K562 (cell line): ENCODE measurements around the gene TREX2. TPM values are rescaled to one million over a fixed set of nuclear protein-coding genes. Genes with fewer than 3 reads are reported as not detected.

Experiments
- ATF3 ChIP-seq, 2 experiments: fragments of 450-650 bp in 1 of 2; sonication (generic) in 1 of 2; formaldehyde crosslinking in 1 of 2; IDR thresholded peaks in 1 of 2; conservative IDR thresholded peaks in 1 of 2; 2 replicates each; pipeline versions ENCODE4 v1.6.1 to v1.8.1; 2016 to 2023; ENCODE audit warnings: mild to moderate bottlenecking in 2 of 2, moderate library complexity in 2 of 2, inconsistent platforms in 1 of 2, missing genetic modification reagents in 1 of 2
- CEBPB ChIP-seq: fragments of 450-650 bp; IDR thresholded peaks from 2 replicates; pipeline ENCODE4 v1.6.1; 2016; ENCODE audit warnings: missing genetic modification characterization, missing compliant biosample characterization
- KDM2B ChIP-seq: fragments of 250-450 bp; sonication (Bioruptor Pico); IDR thresholded peaks from 2 replicates; pipeline ENCODE4 v1.8.0; 2021; ENCODE audit warnings: mild to moderate bottlenecking, moderate library complexity
- MAZ ChIP-seq, 2 experiments: fragments of 450-650 bp in 1 of 2; sonication (generic) in 1 of 2; formaldehyde crosslinking; IDR thresholded peaks in 1 of 2; conservative IDR thresholded peaks in 1 of 2; 2 replicates each; pipeline versions ENCODE4 v1.4.0 to v1.5.0; 2020; ENCODE audit warnings: mild to moderate bottlenecking in 1 of 2, missing genetic modification reagents in 1 of 2
- MIER1 ChIP-seq: fragments of 450-650 bp; IDR thresholded peaks from 2 replicates; pipeline ENCODE4 v1.6.1; 2016; ENCODE audit warnings: antibody characterized with exemption, mild to moderate bottlenecking, low read depth
- MXI1 ChIP-seq: IDR thresholded peaks from 2 replicates; pipeline ENCODE4 v1.6.1; 2011; ENCODE audit warnings: low read depth, mild to moderate bottlenecking, improper control_type of control experiment, low read length
- NELFE ChIP-seq: IDR thresholded peaks from 2 replicates; pipeline ENCODE4 v1.6.1; 2011; ENCODE audit warnings: mild to moderate bottlenecking; ENCODE audit not compliant: insufficient read depth, insufficient read length
- NRF1 ChIP-seq, 2 experiments: fragments of 450-650 bp; IDR thresholded peaks in 1 of 2; conservative IDR thresholded peaks in 1 of 2; 2 replicates each; pipeline ENCODE4 v1.6.1; 2014; ENCODE audit warnings: mild to moderate bottlenecking in 2 of 2
- PRMT5 ChIP-seq: sonication (generic); formaldehyde crosslinking; IDR thresholded peaks from 2 replicates; pipeline ENCODE4 v1.5.0; 2020; ENCODE audit warnings: missing genetic modification reagents
- SRSF1 ChIP-seq: fragments of 200-400 bp; formaldehyde crosslinking; IDR thresholded peaks from 2 replicates; pipeline ENCODE4 v1.6.1; 2017; ENCODE audit warnings: mild to moderate bottlenecking, low read depth, low read length, moderate library complexity
- TCF7 ChIP-seq: sonication (generic); IDR thresholded peaks from 2 replicates; pipeline ENCODE4 v1.6.1; 2016; ENCODE audit warnings: antibody characterized with exemption, borderline replicate concordance
- ZBTB8A ChIP-seq: fragments of 450-650 bp; IDR thresholded peaks from 2 replicates; pipeline ENCODE4 v1.6.1; 2018; ENCODE audit warnings: mild to moderate bottlenecking, moderate library complexity; ENCODE audit not compliant: partially characterized antibody
- polyA plus RNA-seq, 8 experiments: library from polyadenylated mRNA; depleted of rRNA in 4 of 8; stranded (reverse) in 5 of 8; unstranded in 3 of 8; fragments of >200 nt; fragmentation: Nextera tagmentation in 2 of 8; fragmentation: Illumina TruSeq in 1 of 8; extraction: Ambion mirVana in 2 of 8; extraction: Trizol in 1 of 8; gene quantifications; 2 replicates each; pipeline versions ENCODE4 v1.2.1 to v1.2.3, GENCODE V29; 2011 to 2014; ENCODE audit warnings: inconsistent platforms in 1 of 8, missing spikeins in 1 of 8
- total RNA-seq, 7 experiments: library from RNA; depleted of rRNA in 6 of 7; stranded (reverse); fragments of >200 nt in 6 of 7; fragmentation: Illumina TruSeq in 2 of 7; extraction: Trizol in 2 of 7; gene quantifications; 2 replicates each; pipeline versions ENCODE4 v1.2.1 to v1.2.3, GENCODE V29; 2011 to 2021; ENCODE audit warnings: low replicate concordance in 1 of 7
- TF ChIP-seq, protein P1 (sequence below), 2 experiments: fragments of 450-650 bp; IDR thresholded peaks; 2 replicates each; pipeline ENCODE4 v1.6.1; 2016
- TF ChIP-seq, protein P2 (sequence below): fragments of 450-650 bp; IDR thresholded peaks from 2 replicates; pipeline ENCODE4 v1.6.1; 2018; ENCODE audit not compliant: partially characterized antibody
- TF ChIP-seq, protein P3 (sequence below), 2 experiments: fragments of 450-650 bp; conservative IDR thresholded peaks; 2 replicates each; pipeline ENCODE4 v1.6.1; 2017; ENCODE audit warnings: mild to moderate bottlenecking in 2 of 2, moderate library complexity in 2 of 2
- TF ChIP-seq, protein P4 (sequence below): fragments of 450-650 bp; IDR thresholded peaks from 2 replicates; pipeline ENCODE4 v1.6.1; 2016; ENCODE audit warnings: borderline replicate concordance

TREX2 gene
- total and polyA plus RNA-seq, 9 of the 15 experiments (the other 6 are each of a cell fraction or from before 2014, with no cell fraction given), result 0.07 to 1.5 (median 0.33) TPM; not detected in 2

GRCh38 chrX:153469811-153470410 is 24.1 kb upstream of the TREX2 start (continued):
- TF ChIP-seq, protein P1, sequence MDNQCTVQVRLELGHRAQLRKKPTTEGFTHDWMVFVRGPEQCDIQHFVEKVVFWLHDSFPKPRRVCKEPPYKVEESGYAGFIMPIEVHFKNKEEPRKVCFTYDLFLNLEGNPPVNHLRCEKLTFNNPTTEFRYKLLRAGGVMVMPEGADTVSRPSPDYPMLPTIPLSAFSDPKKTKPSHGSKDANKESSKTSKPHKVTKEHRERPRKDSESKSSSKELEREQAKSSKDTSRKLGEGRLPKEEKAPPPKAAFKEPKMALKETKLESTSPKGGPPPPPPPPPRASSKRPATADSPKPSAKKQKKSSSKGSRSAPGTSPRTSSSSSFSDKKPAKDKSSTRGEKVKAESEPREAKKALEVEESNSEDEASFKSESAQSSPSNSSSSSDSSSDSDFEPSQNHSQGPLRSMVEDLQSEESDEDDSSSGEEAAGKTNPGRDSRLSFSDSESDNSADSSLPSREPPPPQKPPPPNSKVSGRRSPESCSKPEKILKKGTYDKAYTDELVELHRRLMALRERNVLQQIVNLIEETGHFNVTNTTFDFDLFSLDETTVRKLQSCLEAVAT (IDR thresholded peaks at IDR 0.05), result no peak
- TF ChIP-seq, protein P2, sequence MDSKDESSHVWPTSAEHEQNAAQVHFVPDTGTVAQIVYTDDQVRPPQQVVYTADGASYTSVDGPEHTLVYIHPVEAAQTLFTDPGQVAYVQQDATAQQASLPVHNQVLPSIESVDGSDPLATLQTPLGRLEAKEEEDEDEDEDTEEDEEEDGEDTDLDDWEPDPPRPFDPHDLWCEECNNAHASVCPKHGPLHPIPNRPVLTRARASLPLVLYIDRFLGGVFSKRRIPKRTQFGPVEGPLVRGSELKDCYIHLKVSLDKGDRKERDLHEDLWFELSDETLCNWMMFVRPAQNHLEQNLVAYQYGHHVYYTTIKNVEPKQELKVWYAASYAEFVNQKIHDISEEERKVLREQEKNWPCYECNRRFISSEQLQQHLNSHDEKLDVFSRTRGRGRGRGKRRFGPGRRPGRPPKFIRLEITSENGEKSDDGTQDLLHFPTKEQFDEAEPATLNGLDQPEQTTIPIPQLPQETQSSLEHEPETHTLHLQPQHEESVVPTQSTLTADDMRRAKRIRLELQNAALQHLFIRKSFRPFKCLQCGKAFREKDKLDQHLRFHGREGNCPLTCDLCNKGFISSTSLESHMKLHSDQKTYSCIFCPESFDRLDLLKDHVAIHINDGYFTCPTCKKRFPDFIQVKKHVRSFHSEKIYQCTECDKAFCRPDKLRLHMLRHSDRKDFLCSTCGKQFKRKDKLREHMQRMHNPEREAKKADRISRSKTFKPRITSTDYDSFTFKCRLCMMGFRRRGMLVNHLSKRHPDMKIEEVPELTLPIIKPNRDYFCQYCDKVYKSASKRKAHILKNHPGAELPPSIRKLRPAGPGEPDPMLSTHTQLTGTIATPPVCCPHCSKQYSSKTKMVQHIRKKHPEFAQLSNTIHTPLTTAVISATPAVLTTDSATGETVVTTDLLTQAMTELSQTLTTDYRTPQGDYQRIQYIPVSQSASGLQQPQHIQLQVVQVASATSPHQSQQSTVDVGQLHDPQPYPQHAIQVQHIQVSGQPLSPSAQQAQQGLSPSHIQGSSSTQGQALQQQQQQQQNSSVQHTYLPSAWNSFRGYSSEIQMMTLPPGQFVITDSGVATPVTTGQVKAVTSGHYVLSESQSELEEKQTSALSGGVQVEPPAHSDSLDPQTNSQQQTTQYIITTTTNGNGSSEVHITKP, result no peak
- TF ChIP-seq ATF3 (IDR thresholded peaks at IDR 0.05) (no peak), ATF3 (CRISPR knock-in tag; conservative IDR thresholded peaks at IDR 0.05) (0 out of 2 replicates have a peak, but pooled peaks have one; percentile 46), MAZ (CRISPR knock-in tag; conservative IDR thresholded peaks at IDR 0.05 in 1 of 2, IDR thresholded peaks at IDR 0.05 in 1 of 2) (peak in 1 of 2 experiments; percentile 53; a peak in 1 of 4 replicates), ZBTB8A (no peak), MXI1 (0 out of 2 replicates have a peak, but pooled peaks have one; percentile 48), CEBPB (no peak), PRMT5 (CRISPR knock-in tag) (peak; percentile 23; the same call in 1 of the 2 replicates), TCF7 (no peak), NELFE (no peak), NRF1 (conservative IDR thresholded peaks at IDR 0.05 in 1 of 2, IDR thresholded peaks at IDR 0.05 in 1 of 2) (no peak), KDM2B (no peak), MIER1 (peak; percentile 80; the same call in 1 of the 2 replicates), SRSF1 (no peak)
- TF ChIP-seq, protein P3, sequence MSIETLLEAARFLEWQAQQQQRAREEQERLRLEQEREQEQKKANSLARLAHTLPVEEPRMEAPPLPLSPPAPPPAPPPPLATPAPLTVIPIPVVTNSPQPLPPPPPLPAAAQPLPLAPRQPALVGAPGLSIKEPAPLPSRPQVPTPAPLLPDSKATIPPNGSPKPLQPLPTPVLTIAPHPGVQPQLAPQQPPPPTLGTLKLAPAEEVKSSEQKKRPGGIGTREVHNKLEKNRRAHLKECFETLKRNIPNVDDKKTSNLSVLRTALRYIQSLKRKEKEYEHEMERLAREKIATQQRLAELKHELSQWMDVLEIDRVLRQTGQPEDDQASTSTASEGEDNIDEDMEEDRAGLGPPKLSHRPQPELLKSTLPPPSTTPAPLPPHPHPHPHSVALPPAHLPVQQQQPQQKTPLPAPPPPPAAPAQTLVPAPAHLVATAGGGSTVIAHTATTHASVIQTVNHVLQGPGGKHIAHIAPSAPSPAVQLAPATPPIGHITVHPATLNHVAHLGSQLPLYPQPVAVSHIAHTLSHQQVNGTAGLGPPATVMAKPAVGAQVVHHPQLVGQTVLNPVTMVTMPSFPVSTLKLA (conservative IDR thresholded peaks at IDR 0.05), result peak; percentile 94 to 98
- TF ChIP-seq, protein P4, sequence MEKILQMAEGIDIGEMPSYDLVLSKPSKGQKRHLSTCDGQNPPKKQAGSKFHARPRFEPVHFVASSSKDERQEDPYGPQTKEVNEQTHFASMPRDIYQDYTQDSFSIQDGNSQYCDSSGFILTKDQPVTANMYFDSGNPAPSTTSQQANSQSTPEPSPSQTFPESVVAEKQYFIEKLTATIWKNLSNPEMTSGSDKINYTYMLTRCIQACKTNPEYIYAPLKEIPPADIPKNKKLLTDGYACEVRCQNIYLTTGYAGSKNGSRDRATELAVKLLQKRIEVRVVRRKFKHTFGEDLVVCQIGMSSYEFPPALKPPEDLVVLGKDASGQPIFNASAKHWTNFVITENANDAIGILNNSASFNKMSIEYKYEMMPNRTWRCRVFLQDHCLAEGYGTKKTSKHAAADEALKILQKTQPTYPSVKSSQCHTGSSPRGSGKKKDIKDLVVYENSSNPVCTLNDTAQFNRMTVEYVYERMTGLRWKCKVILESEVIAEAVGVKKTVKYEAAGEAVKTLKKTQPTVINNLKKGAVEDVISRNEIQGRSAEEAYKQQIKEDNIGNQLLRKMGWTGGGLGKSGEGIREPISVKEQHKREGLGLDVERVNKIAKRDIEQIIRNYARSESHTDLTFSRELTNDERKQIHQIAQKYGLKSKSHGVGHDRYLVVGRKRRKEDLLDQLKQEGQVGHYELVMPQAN, result peak; percentile 97
